SK-N-SH (cell line): ENCODE results near the gene KCNQ5. TPM values are rescaled to one million over a fixed set of nuclear protein-coding genes. Genes with fewer than 3 reads are reported as not detected.

ENCODE experiments used
- CTCF ChIA-PET: fragments of 300-600, 350-600 bp; formaldehyde crosslinking; extraction: SDS; loops from one replicate; lab custom pipeline; 2021; lab: Yijun Ruan, JAX
- POLR2A ChIA-PET: fragments of 350-600 bp; sonication (Branson Sonifier 250); formaldehyde crosslinking; extraction: SDS; loops from one replicate; lab custom pipeline; 2020; ENCODE audit warnings: antibody characterized with exemption, inconsistent platforms; lab: Yijun Ruan, JAX
- DNase-seq: peaks from one replicate; pipeline ENCODE4 v3.0.0; 2012
- H2AFZ ChIP-seq: fragments of 200-600 bp; sonication (generic); 2 replicates; pipeline ENCODE4 v1.8.1; 2016; ENCODE audit warnings: antibody characterized with exemption, mild to moderate bottlenecking, low read depth
- H3F3A ChIP-seq: fragments of 200-600 bp; sonication (generic); replicated peaks from 2 replicates; pipeline ENCODE3; 2016; ENCODE audit warnings: antibody characterized with exemption, mild to moderate bottlenecking; ENCODE audit not compliant: insufficient read depth
- H3K27ac ChIP-seq, 2 experiments: fragments of 200-500 bp in 1 of 2; fragments of 200-600 bp in 1 of 2; sonication (Bioruptor generic) in 1 of 2; sonication (generic), shearing (Covaris generic) in 1 of 2; 2 replicates each; pipeline versions ENCODE4 v1.5.1 to v1.6.1; 2014 to 2016; ENCODE audit warnings: low read depth in 2 of 2, inconsistent platforms in 1 of 2, low read length in 1 of 2, mild to moderate bottlenecking in 1 of 2, mixed read lengths in 1 of 2
- H3K27me3 ChIP-seq: fragments of 200-600 bp; sonication (generic), shearing (Covaris generic); 2 replicates; pipeline ENCODE4 v1.6.1; 2016; ENCODE audit warnings: mixed run types; ENCODE audit not compliant: insufficient read depth
- H3K36me3 ChIP-seq, 2 experiments: fragments of 200-500 bp in 1 of 2; fragments of 200-600 bp in 1 of 2; sonication (Bioruptor generic) in 1 of 2; sonication (generic) in 1 of 2; replicated peaks in 1 of 2; 2 replicates each; pipeline versions ENCODE3 to v1.5.1; 2014 to 2016; ENCODE audit warnings: low read length in 1 of 2, mild to moderate bottlenecking in 1 of 2; ENCODE audit not compliant: insufficient read depth in 2 of 2, control insufficient read depth in 1 of 2
- H3K4me1 ChIP-seq, 2 experiments: fragments of 200-500 bp in 1 of 2; fragments of 200-600 bp in 1 of 2; sonication (Bioruptor generic) in 1 of 2; sonication (generic), shearing (Covaris generic) in 1 of 2; 2 replicates each; pipeline versions ENCODE4 v1.5.1 to v1.6.1; 2014 to 2016; ENCODE audit warnings: low read depth in 1 of 2, low read length in 1 of 2, mixed run types in 1 of 2; ENCODE audit not compliant: insufficient read depth in 2 of 2, control insufficient read depth in 1 of 2
- H3K4me2 ChIP-seq: fragments of 200-600 bp; sonication (generic), shearing (Covaris generic); 2 replicates; pipeline ENCODE4 v1.6.1; 2017; ENCODE audit warnings: mixed run types
- H3K4me3 ChIP-seq, 2 experiments: fragments of 200-500 bp in 1 of 2; fragments of 200-600 bp in 1 of 2; sonication (Bioruptor generic) in 1 of 2; sonication (generic), shearing (Covaris generic) in 1 of 2; 2 replicates each; pipeline versions ENCODE4 v1.5.1 to v1.8.1; 2014 to 2016; ENCODE audit warnings: low read depth in 2 of 2, inconsistent platforms in 1 of 2, low read length in 1 of 2, mild to moderate bottlenecking in 1 of 2, mixed read lengths in 1 of 2, moderate library complexity in 1 of 2
- H3K79me2 ChIP-seq: fragments of 200-600 bp; sonication (generic); 2 replicates; pipeline ENCODE4 v1.8.1; 2017; ENCODE audit warnings: mild to moderate bottlenecking; ENCODE audit not compliant: insufficient read depth
- H3K9ac ChIP-seq: fragments of 200-600 bp; sonication (generic); 2 replicates; pipeline ENCODE4 v1.6.1; 2017; ENCODE audit warnings: mixed run types
- H3K9me2 ChIP-seq: fragments of 200-600 bp; sonication (generic); 2 replicates; pipeline ENCODE4 v1.6.1; 2017; ENCODE audit warnings: mixed run types
- H3K9me3 ChIP-seq: fragments of 200-600 bp; sonication (generic); 2 replicates; pipeline ENCODE4 v1.6.1; 2017; ENCODE audit warnings: mixed run types, mild to moderate bottlenecking, moderate library complexity
- H4K20me1 ChIP-seq: fragments of 200-600 bp; sonication (generic); 2 replicates; pipeline ENCODE4 v1.6.1; 2017; ENCODE audit warnings: mild to moderate bottlenecking, mixed run types; ENCODE audit not compliant: insufficient read depth
- CTCF ChIP-seq: fragments of 200-600 bp; sonication (generic); IDR thresholded peaks from 2 replicates; pipeline ENCODE4 v1.6.1; 2017; ENCODE audit warnings: antibody characterized with exemption, mild to moderate bottlenecking, moderate library complexity
- MEF2A ChIP-seq: IDR thresholded peaks from 2 replicates; pipeline ENCODE4 v1.4.0; 2012; ENCODE audit warnings: low read depth, borderline replicate concordance
- PBX3 ChIP-seq: IDR thresholded peaks from 2 replicates; pipeline ENCODE4; 2012
- POLR2AphosphoS5 ChIP-seq: IDR thresholded peaks from 2 replicates; pipeline ENCODE4 v1.6.1; 2012; ENCODE audit warnings: low read depth, low read length
- RAD21 ChIP-seq: IDR thresholded peaks from 2 replicates; pipeline ENCODE4 v1.6.1; 2012; ENCODE audit warnings: mild to moderate bottlenecking, low read length
- WGBS: methylation state at CpG from one replicate; pipeline ENCODE4 v1.1.6; 2017; ENCODE audit warnings: low lambda C conversion rate; 5-methylcytosine and 5-hydroxymethylcytosine counted together
- polyA plus RNA-seq, 3 experiments: library from polyadenylated mRNA; depleted of rRNA; stranded (reverse); fragments of >200 nt; gene quantifications; 2 replicates each; pipeline ENCODE4 v1.2.3, GENCODE V29; 2012
- TF ChIP-seq, protein P1 (sequence below): IDR thresholded peaks from 2 replicates; pipeline ENCODE4 v1.6.1; 2012; ENCODE audit warnings: mild to moderate bottlenecking, low read depth, low read length, moderate library complexity

Gene KCNQ5
- polyA plus RNA-seq, 1 of the 3 experiments (the other 2 are of a cell fraction): 3.2 TPM

- no peaks in the 10 kb centered on the region for H3F3A ChIP-seq
- POLR2A ChIA-PET: interaction anchor here (0.6 kb wide), 1 partner anchor 8 kb away, joined by 6 read pairs; no protein-coding TSS in a partner anchor
Observed at GRCh38 chr6:73227606-73228255, 605.9 kb downstream of the KCNQ5 start.

More at GRCh38 chr6:73227606-73228255, 605.9 kb downstream of the KCNQ5 start:
- no peaks in the 10 kb centered on the region for H3K79me2 ChIP-seq
- no peak overlapping the region for H3K27ac ChIP-seq
- 86% methylated on average over 3 of the region's 3 CpGs for WGBS
- no peak for TF ChIP-seq CTCF
- TF ChIP-seq, protein P1, sequence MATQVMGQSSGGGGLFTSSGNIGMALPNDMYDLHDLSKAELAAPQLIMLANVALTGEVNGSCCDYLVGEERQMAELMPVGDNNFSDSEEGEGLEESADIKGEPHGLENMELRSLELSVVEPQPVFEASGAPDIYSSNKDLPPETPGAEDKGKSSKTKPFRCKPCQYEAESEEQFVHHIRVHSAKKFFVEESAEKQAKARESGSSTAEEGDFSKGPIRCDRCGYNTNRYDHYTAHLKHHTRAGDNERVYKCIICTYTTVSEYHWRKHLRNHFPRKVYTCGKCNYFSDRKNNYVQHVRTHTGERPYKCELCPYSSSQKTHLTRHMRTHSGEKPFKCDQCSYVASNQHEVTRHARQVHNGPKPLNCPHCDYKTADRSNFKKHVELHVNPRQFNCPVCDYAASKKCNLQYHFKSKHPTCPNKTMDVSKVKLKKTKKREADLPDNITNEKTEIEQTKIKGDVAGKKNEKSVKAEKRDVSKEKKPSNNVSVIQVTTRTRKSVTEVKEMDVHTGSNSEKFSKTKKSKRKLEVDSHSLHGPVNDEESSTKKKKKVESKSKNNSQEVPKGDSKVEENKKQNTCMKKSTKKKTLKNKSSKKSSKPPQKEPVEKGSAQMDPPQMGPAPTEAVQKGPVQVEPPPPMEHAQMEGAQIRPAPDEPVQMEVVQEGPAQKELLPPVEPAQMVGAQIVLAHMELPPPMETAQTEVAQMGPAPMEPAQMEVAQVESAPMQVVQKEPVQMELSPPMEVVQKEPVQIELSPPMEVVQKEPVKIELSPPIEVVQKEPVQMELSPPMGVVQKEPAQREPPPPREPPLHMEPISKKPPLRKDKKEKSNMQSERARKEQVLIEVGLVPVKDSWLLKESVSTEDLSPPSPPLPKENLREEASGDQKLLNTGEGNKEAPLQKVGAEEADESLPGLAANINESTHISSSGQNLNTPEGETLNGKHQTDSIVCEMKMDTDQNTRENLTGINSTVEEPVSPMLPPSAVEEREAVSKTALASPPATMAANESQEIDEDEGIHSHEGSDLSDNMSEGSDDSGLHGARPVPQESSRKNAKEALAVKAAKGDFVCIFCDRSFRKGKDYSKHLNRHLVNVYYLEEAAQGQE: no peak
- TF ChIP-seq MEF2A: no peak
- no peak for TF ChIP-seq PBX3
- no peak for TF ChIP-seq RAD21
- no peak for TF ChIP-seq POLR2AphosphoS5
- no peaks in the 10 kb centered on the region for H3K4me1 ChIP-seq
- CTCF ChIA-PET: interaction anchor here (1.7 kb wide), 1 partner anchor 99 kb away, joined by 5 read pairs; no protein-coding TSS in a partner anchor
- no peak overlapping the region for H3K4me3 ChIP-seq
- H3K27me3 ChIP-seq: no peaks in the 10 kb centered on the region
- H3K9ac ChIP-seq: no peak overlapping the region
- H3K4me2 ChIP-seq: no peak overlapping the region
- H2AFZ ChIP-seq: no peak overlapping the region
- no peaks in the 10 kb centered on the region for H3K36me3 ChIP-seq
- H3K9me3 ChIP-seq: no peaks in the 10 kb centered on the region
- no peaks in the 10 kb centered on the region for H3K9me2 ChIP-seq
- no peaks in the 10 kb centered on the region for H4K20me1 ChIP-seq
- DNase-seq: no peak
